ENCODE results near the gene SSNA1.

- TF ChIP-seq CTCF (IDR thresholded peaks at IDR 0.05) (no peak), POLR2A (IDR thresholded peaks at IDR 0.05) (no peak)
Measured at GRCh38 chr9:137228506-137228967, 40.1 kb downstream of the SSNA1 start.

Measured in esophagus squamous epithelium (tissue), 4 donors.